HG03066 (cell line): ENCODE results near the gene TNFAIP8.

Source experiments
- ATAC-seq: cut with Tn5 transposase; IDR thresholded peaks from one replicate; pipeline ENCODE4 v1.9.1; 2021; ENCODE audit warnings: low read depth; ENCODE audit not compliant: unreplicated experiment

The TNFAIP8 gene

DNA sequence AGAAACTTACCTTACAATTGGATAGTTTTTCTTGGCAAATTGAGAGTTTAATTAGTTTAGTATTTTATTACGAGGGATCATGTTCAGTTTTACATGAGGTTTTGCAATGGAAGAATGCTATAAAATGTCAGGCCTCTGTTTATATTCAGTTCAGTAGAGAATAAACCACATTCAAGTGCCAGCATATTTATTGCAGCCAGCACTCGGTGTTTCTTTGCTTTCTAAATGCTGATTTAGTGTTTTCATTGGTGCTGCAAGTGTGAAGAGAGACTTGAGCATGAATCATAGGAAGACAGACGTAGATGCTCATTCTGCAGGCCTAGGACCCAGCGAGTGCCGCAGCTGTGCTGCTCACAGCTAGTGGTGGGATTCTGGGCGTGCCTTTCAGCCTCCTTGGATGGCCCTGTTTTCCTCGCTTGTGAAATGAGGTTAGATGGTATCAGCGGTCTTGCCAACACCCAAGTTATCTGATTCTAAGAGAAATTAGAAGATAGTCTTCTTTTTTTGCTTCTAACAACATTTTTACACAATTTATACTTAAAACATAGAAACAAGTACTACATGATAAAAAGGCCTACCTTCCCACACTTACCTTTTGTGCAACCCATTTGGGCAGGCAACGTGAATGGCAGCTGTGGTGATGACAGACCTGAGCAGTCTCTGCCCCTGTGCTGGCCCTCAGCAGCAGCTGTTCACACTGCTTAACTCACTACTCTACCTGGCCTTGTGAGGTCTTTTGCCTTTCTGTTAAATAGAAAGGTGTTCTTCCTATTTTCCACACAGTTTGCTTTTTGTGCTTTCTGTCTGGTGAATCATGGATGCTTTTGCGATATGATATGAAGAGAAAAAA lies 26.8 kb upstream of the TNFAIP8 start:
- no peak for ATAC-seq

DNA sequence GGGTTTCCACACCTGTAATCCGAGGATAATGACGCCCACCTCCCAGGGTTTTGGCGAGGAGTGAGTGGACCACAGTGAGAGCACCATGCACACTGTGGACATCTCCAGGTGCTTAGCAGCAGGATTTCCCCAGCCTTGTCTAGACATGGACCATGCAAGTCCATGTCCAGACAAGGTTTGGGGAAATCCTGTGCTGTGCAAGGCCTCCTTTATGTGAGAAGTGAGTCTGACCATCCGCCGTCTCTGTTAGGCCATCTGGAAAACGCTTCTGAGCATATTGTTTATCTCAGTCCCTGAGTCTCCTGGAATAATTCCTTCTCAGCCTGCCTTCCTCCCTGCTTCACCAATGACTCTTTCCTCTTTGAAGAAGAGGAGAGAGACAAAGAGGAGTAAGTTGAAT lies 26.2 kb upstream of the TNFAIP8 start:
- no peak for ATAC-seq

- ATAC-seq: no peak
Observed at GRCh38 chr5:119330367-119331183, 25.2 kb upstream of the TNFAIP8 start.

DNA sequence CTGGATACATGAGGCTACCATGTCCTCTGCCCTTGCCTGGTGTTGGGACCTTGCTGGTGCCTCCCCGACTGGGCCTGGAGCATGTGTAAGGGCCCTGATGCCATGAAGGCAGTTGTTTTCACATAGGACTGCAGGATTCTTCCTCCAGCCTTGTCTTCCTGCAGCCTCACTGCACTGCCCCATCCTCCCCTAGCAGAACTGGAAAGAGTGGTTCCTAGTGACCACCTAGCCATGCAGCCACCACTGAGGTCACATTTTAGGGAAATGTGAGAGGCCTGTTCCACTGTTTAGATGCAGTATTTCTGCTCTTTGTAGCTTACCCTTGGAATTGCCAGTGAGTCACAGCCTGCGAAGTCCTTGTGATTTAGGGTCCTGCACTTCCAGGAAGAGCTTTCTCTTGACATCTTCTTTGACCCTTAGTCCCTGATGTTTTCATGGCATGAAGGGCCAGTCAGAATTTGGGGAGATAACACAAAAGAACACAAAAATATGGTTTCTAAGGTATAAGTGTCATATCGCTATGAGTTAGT lies 24.2 kb upstream of the TNFAIP8 start:
- no peak for ATAC-seq

GRCh38 chr5:119332208-119332607 lies 23.6 kb upstream of the TNFAIP8 start:
- no peak for ATAC-seq

DNA sequence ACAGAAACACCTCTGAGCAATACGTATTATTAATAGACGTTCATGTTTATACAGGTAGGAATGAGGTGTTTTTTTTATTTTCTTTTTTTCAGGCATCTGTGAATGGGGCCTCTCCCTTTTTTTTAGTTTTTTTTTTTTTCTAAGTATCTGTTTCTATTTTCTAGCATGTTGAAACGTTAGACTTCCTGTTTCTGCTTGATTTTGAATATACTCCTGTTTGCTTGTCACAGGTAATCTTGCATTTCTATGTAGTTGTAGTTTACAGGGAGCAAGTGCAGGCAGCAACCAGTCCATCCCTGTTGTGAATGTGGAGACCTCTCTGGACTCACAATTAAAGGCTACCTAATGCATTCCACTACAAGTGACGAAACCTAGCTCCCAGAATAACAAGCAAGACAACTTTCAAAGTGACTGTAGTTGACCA lies 22.8 kb upstream of the TNFAIP8 start:
- ATAC-seq: peak; percentile 38

DNA sequence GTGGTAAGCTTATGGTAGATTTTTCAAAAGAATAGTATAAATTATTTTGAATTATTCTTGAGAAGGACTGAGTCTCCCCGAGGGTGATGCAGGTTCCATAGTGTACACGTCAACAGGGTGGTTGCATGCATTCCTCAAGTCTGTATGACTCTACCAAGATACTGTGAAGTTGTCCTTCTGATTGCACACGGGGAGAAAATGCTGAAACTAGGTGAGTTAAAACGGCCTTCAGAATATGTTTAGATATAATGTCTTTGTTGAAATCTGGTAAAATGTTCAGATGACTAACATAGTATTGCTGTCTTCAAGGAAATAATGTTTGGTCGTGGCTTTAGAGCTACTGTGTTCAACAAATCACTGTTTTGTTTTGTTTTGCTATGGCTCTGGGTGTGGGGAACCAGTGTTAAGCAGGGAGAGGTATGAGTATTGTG lies 22.4 kb upstream of the TNFAIP8 start:
- ATAC-seq: peak; percentile 11

DNA sequence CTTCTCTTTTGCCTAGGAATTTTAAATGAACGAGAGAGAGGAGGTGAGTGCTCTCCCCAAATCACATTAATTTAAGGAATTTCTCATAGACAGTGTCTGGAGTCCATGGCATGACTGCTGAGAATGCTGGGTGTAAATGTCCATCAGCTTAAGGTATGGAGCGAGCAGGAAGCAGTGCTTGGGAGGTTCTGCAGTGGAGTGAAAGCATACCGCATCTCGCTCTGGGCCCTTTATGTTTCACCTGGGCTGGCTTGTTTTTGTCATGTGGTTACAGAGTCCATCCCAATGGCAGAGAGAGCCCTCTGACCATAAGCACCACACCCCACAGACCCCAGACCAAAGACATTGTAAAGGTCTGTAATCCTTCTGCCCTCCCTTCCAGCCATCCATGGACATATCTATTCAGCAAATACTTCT lies 20.6 kb upstream of the TNFAIP8 start:
- no peak for ATAC-seq

DNA sequence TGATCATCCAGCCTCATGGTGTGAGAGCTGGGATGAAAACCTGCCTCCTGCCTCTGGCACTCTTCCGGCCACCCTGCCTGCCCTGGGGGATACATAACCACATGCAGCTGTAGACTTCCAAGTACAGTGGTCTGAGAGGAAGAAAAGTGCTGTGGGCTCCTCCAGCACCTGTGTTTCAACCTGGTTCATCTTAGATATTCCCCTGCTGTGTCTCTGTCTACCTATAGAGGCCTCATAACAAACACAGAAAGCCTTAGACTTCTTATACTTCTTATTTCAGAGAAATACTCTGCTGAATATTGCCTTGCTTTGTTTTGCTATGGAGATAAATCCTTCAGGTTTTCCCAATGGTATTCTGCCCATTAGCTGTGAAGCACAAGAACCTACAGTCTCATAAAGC lies 19.6 kb upstream of the TNFAIP8 start:
- no peak for ATAC-seq

- no peak for ATAC-seq
Observed at GRCh38 chr5:119336845-119337580, 18.8 kb upstream of the TNFAIP8 start.

GRCh38 chr5:119338326-119338946 lies 17.4 kb upstream of the TNFAIP8 start:
- ATAC-seq: no peak

GRCh38 chr5:119339344-119339743 lies 16.5 kb upstream of the TNFAIP8 start:
- no peak for ATAC-seq

DNA sequence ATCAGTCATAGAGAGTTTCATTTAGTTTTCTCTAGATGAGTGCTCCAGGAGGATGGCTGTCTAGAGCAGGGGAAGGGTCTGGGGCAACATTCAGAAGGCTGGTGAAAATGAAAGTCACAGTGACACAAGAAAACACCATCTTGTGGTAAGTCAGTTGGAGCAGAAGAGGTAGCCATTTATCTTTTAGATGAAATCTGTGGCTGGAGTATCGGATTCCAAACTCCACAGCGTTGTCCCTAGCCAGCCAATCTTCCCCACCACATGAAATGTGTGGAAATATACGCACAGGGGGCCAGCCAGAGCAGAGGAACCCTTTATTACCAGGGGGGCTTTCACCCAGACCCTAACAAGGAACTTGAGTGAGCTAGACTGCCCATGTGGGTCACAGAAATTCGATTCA lies 15.9 kb upstream of the TNFAIP8 start:
- ATAC-seq: no peak

GRCh38 chr5:119340597-119341218 lies 15.1 kb upstream of the TNFAIP8 start:
- peak; percentile 56 for ATAC-seq

DNA sequence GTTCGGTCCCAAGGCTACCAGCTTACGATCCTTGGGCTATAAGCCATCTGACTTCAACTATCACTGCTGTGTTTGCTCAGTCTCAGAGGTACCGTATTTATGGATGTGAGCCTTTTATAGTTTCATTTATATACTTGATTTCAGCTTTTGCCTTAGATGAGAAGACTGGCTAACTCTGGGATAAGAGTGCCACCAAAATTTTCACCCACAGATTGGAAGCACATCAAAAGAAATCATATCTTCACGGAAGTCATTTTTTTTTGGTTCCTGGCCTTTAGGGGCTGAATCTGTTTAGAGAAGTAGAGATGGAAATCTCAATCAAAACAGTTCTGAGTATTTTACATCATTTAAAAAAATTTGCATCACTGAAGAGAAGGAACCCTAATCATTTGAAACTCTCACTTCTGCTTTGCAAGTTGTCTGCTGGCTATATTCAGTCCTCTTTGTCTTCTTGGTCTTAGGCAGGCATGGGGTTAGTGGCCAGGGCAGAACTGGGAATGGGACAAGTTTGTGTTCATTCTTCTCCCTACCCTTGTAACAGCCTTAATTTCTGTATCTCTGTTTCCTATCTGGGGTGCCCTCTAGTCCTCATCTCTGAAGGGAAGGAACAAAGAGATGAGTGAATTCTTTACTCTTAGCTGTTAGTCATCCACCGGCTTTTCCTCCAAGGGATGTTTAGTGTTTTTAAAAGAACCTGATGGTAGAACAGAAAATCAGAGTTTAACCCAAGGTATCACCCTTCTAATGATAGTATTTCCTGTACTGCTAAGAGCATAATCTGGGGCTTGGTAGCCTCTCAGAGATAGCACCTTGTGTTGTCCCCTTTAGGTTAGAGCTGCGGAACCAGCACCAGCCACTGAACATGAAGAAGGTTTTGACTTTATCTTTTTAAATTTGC lies 14.1 kb upstream of the TNFAIP8 start:
- ATAC-seq: peak; percentile 50

- no peak for ATAC-seq
Observed at GRCh38 chr5:119342406-119342805, 13.4 kb upstream of the TNFAIP8 start.

- no peak for ATAC-seq
Observed at GRCh38 chr5:119343052-119343451, 12.8 kb upstream of the TNFAIP8 start.

DNA sequence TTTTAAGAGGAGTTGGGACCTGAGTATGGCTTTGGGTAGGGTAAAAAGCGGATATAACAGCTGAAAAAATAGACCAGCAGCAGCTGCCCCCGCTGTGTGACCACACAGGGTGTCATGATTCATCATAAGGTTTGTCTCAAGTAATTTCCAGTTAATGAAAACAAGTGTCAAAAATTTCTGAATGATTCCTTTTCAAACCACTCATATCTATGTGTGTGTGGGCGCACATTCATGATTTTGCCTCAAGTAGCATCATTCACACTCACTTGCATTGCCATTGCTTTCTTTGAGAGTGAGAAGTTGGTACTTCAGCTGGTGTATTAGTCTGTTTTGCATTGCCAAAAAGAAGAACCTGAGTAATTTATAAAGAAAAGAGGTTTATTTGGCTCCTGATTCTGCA lies 12.1 kb upstream of the TNFAIP8 start:
- ATAC-seq: peak; percentile 24

- no peak for ATAC-seq
Observed at GRCh38 chr5:119344231-119344630, 11.6 kb upstream of the TNFAIP8 start.
